ENCODE results near the gene SLC39A7. TPM values are rescaled to one million over a fixed set of nuclear protein-coding genes. Genes with fewer than 3 reads are reported as not detected.
A peak's percentile ranks its signal among the peaks of the same experiment; 100 is the strongest.

Gene SLC39A7
- total and polyA plus RNA-seq, 2 of the 13 experiments (the other 11 are each of a cell fraction or from before 2014, with no cell fraction given), result 142 to 229 TPM

DNA sequence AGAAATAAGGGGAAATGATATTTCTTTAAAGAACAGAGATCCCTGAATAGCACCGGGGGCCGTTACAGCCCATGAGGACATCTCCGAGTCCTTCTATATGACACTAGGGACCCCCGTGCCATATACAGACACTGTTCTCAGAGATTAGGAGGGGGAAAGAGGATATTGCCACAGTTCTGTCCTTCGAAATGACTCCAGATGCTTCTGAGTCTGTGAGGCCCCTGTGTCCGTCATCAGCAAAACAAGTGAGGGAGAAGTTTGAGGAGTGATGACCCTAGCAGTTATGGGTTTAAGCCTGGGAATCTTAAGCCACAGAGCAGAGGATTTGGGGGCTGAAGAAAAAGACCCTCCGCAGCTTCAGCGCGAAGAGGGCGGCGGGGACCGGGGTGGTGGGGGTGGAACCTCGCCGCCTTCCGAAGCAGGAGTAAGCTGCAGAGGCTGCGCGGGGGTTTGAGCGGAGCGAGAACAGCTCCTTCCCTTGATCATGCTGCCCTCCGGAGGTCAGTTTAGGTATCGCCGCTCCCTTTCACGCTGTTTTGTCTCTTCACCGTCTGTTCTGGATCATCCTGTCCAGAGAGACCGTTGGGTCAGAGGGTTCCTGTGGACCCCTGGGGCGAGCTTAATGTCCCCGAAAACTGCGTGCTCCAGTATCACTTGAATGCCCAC is 47.4 kb downstream of the SLC39A7 start (continued):
- TF ChIP-seq LBX2 (CRISPR knock-in tag; IDR thresholded peaks at IDR 0.05; ENCODE audit: borderline replicate concordance), result no peak
- 0 out of 2 replicates have a peak, but pooled peaks have one; percentile 46 for TF ChIP-seq KLF6 (CRISPR knock-in tag; IDR thresholded peaks at IDR 0.05)
- TF ChIP-seq, protein P1, sequence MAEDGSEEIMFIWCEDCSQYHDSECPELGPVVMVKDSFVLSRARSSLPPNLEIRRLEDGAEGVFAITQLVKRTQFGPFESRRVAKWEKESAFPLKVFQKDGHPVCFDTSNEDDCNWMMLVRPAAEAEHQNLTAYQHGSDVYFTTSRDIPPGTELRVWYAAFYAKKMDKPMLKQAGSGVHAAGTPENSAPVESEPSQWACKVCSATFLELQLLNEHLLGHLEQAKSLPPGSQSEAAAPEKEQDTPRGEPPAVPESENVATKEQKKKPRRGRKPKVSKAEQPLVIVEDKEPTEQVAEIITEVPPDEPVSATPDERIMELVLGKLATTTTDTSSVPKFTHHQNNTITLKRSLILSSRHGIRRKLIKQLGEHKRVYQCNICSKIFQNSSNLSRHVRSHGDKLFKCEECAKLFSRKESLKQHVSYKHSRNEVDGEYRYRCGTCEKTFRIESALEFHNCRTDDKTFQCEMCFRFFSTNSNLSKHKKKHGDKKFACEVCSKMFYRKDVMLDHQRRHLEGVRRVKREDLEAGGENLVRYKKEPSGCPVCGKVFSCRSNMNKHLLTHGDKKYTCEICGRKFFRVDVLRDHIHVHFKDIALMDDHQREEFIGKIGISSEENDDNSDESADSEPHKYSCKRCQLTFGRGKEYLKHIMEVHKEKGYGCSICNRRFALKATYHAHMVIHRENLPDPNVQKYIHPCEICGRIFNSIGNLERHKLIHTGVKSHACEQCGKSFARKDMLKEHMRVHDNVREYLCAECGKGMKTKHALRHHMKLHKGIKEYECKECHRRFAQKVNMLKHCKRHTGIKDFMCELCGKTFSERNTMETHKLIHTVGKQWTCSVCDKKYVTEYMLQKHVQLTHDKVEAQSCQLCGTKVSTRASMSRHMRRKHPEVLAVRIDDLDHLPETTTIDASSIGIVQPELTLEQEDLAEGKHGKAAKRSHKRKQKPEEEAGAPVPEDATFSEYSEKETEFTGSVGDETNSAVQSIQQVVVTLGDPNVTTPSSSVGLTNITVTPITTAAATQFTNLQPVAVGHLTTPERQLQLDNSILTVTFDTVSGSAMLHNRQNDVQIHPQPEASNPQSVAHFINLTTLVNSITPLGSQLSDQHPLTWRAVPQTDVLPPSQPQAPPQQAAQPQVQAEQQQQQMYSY (CRISPR knock-in tag; IDR thresholded peaks at IDR 0.05), result no peak
- TF ChIP-seq TFAP4 (IDR thresholded peaks at IDR 0.05; ENCODE audit: borderline replicate concordance, low read depth), result no peak
- TF ChIP-seq AFF4 (CRISPR knock-in tag; IDR thresholded peaks at IDR 0.05), result no peak
- no peak for TF ChIP-seq ZNF34 (CRISPR knock-in tag; IDR thresholded peaks at IDR 0.05; ENCODE audit: borderline replicate concordance)
- no peak for TF ChIP-seq PCBP1 (IDR thresholded peaks at IDR 0.05; ENCODE audit: borderline replicate concordance, low read depth, low read length)
- TF ChIP-seq ZNF275 (CRISPR knock-in tag; IDR thresholded peaks at IDR 0.05; ENCODE audit: borderline replicate concordance), result no peak
- no peak for TF ChIP-seq ZNF644 (CRISPR knock-in tag; IDR thresholded peaks at IDR 0.05; ENCODE audit: low read depth)
- TF ChIP-seq, protein P2, sequence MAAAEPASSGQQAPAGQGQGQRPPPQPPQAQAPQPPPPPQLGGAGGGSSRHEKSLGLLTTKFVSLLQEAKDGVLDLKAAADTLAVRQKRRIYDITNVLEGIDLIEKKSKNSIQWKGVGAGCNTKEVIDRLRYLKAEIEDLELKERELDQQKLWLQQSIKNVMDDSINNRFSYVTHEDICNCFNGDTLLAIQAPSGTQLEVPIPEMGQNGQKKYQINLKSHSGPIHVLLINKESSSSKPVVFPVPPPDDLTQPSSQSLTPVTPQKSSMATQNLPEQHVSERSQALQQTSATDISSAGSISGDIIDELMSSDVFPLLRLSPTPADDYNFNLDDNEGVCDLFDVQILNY (CRISPR knock-in tag; conservative IDR thresholded peaks at IDR 0.05), result no peak
- no peak for TF ChIP-seq MTA3 (CRISPR knock-in tag; IDR thresholded peaks at IDR 0.05)
- no peak for TF ChIP-seq RBM39 (IDR thresholded peaks at IDR 0.05; ENCODE audit: low read depth, low read length, poor library complexity, severe bottlenecking)
- TF ChIP-seq, protein P3, sequence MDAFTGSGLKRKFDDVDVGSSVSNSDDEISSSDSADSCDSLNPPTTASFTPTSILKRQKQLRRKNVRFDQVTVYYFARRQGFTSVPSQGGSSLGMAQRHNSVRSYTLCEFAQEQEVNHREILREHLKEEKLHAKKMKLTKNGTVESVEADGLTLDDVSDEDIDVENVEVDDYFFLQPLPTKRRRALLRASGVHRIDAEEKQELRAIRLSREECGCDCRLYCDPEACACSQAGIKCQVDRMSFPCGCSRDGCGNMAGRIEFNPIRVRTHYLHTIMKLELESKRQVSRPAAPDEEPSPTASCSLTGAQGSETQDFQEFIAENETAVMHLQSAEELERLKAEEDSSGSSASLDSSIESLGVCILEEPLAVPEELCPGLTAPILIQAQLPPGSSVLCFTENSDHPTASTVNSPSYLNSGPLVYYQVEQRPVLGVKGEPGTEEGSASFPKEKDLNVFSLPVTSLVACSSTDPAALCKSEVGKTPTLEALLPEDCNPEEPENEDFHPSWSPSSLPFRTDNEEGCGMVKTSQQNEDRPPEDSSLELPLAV (CRISPR knock-in tag; conservative IDR thresholded peaks at IDR 0.05; ENCODE audit: low read depth), result no peak
- no peak for TF ChIP-seq ISX (CRISPR knock-in tag; conservative IDR thresholded peaks at IDR 0.05)
- no peak for TF ChIP-seq ZNF496 (CRISPR knock-in tag; IDR thresholded peaks at IDR 0.05; ENCODE audit: insufficient replicate concordance)
